IPS DF 19.7 (cell line): ENCODE measurements around the gene CAMK2A.

ENCODE experiments used
- DNase-seq: peaks from one replicate; pipeline ENCODE4 v3.0.0-alpha.2; 2013; ENCODE audit warnings: low read depth, low spot score

Gene CAMK2A

GRCh38 chr5:150279330-150280020 is 10.1 kb downstream of the CAMK2A start:
- no peak for DNase-seq

GRCh38 chr5:150278916-150279315 is 10.7 kb downstream of the CAMK2A start:
- DNase-seq = no peak

- no peak for DNase-seq
These were observed 11.4 kb downstream of the CAMK2A start for GRCh38 chr5:150278046-150278730.

GRCh38 chr5:150277043-150277442 is 12.5 kb downstream of the CAMK2A start:
- no peak for DNase-seq

- DNase-seq = no peak
These were observed 14.8 kb downstream of the CAMK2A start for GRCh38 chr5:150274811-150275210.

- peak; percentile 35 for DNase-seq
These were observed 17.0 kb downstream of the CAMK2A start for GRCh38 chr5:150272531-150272930.

GRCh38 chr5:150271923-150272322 is 17.6 kb downstream of the CAMK2A start:
- DNase-seq = no peak

- DNase-seq = no peak
These were observed 18.3 kb downstream of the CAMK2A start for GRCh38 chr5:150271296-150271692.

GRCh38 chr5:150270541-150271295 is 18.9 kb downstream of the CAMK2A start:
- DNase-seq = no peak

GRCh38 chr5:150266871-150267291 is 22.7 kb downstream of the CAMK2A start:
- DNase-seq = no peak

GRCh38 chr5:150265870-150266383 is 23.6 kb downstream of the CAMK2A start:
- DNase-seq = no peak

GRCh38 chr5:150264667-150265603 is 24.6 kb downstream of the CAMK2A start:
- no peak for DNase-seq

GRCh38 chr5:150263801-150264621 is 25.6 kb downstream of the CAMK2A start:
- no peak for DNase-seq

GRCh38 chr5:150263375-150263775 is 26.2 kb downstream of the CAMK2A start:
- no peak for DNase-seq

GRCh38 chr5:150262502-150262901 is 27.1 kb downstream of the CAMK2A start:
- DNase-seq = no peak

GRCh38 chr5:150261231-150261630 is 28.3 kb downstream of the CAMK2A start:
- no peak for DNase-seq

- DNase-seq = no peak
These were observed 31.4 kb downstream of the CAMK2A start for GRCh38 chr5:150258130-150258529.

GRCh38 chr5:150257424-150257823 is 32.1 kb downstream of the CAMK2A start:
- DNase-seq = no peak

- DNase-seq = no peak
These were observed 33.0 kb downstream of the CAMK2A start for GRCh38 chr5:150256410-150257064.
